HG02938 (cell line): Measurements from ENCODE around the gene FADS6.

ENCODE experiments used
- ATAC-seq: cut with Tn5 transposase; IDR thresholded peaks from one replicate; pipeline ENCODE4 v1.9.1; 2021; ENCODE audit warnings: mild to moderate bottlenecking, moderate library complexity; ENCODE audit not compliant: unreplicated experiment

The FADS6 gene

DNA sequence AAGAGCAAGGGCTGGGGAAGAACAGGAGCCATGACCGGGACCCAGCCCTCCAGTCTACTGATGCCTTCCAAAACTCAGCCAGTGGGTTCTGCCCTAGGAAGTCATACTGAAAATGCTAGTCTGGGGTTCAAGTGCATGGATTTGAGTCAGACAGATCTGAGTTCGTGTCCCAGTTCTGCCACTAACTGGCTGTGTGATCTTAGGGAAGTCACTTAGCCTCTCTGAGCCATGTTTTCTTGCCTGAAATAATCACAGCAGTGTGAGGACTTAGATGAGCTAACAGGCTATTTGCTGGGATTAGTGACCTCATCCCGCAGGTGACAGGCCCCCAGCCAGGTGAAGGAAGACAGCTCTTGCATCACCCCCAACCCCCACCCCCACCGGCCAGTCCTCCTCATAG is 38.1 kb downstream of the FADS6 start:
- ATAC-seq, result no peak

DNA sequence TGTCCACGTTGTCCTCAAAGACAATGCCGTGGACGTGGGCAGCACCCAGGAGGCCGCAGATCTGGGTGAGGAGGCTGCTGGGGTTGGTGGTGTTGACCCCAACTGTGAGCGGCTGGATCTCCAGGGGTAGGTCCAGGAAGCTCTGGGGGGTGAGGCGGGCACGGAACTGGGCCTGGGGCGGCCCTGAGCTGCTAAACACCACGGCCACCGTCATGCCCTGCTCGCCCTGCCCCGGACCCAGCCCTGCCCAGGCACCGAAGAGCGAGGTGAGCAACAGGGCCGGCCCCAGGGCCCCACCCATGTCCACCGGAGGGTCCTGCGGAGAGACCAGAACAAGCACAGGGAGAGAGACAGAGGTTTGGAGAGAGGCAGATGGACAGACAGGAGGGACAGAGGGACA is 38.6 kb downstream of the FADS6 start:
- no peak for ATAC-seq

DNA sequence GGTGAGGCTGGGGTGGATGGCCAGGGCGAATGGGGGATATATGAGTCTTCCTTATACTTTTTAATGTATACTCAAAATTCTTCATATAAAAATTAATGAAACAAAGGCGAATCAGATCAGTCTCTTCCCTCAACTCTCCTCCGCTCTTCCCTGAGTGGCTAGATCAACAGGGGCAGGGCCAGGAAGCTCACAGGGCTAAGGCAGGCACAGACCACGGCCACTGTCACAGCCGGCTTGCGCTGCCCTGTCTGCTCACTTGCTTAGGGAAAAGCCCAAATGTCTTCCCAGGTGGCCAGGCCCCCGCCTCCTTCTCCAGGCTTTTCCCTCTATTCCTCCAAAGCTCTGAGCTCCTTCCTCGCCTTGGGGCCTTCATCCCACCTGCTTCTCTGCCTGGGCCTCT is 39.8 kb downstream of the FADS6 start:
- ATAC-seq, result no peak

DNA sequence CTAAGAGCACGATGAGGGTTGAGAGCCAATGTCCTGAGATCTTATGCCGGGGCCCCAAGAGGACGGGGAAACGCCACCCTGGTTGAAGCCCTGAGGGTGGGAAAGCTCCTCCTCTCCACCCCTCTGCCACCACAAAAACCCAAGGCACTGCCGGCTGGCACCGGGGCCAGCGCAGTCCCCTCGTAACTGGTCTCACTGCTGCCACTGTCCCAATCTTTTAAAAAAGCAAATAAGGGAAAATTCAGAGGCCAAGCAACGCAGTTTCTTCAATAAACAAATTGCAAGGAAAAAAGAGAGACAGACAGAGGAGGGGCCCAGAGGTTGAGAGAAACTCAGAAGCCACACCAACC is 40.4 kb downstream of the FADS6 start:
- ATAC-seq, result no peak

DNA sequence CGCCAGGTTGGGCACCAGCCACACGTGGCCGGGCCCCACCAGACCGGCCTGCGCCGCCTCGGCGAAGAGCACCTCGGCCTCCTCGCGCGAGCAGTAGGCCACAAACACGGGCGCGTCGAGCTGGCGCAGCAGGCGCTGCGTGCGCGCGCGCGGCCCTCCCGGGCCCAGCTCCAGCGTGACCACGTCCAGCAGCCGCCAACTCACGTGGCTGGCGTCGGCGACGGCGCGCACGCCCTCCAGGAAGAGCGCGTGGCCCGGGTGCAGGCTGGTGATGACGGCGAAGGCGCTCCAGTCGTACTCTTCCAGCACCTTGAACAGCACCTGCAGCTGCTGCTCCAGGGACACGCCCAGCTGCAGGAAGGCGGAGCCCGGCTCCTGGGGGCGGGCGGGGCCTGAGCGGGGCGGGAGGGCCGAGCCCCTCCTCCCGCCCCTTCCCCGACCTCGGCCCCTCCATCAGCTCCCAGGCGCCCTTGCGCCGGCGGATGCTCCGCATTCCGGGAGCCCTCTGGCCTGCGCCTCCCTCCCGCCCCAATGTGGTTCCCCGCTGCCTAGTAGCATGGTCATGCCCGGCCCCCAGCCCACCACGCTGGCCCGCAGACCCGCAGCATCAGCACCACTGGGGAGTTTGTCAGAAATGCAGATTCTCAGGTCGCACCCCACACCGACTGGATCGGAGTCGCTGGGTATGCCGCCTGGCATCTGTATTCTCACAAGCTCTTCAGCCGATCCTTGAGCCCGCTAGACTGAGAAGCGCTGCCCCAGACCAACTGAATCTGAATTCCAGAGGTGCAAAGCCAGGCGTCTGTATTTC is 41.0 kb downstream of the FADS6 start:
- ATAC-seq, result no peak

DNA sequence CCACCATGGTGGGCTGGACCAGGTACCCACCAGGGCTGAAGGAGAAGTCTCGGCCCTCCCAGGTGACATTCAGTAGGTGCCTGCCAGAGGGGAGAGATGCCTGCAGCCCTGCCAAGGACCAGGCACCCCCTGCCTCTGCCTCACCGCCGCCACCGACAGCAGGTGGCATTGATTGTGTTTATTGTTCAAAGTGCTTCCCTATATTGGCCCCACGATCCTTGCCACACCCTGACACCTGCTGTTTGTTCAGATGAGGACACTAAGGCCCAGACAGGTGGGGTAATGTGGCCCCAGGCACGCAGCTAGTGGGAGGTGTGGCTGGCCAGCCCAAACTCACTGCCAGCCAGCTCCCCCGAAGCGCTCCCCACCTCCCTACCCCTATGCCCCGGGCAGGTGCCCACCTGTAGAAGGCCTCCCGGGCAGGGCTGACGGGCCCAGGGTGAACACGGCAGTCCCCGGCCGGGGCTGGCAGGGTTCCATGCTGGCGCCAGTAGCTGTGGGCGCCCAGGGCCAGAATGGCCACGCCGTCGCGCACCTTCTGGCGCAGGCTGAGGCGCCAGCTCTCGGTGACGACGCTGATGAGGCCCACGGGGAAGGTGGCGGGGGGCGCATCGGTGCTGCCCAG is 41.7 kb downstream of the FADS6 start:
- no peak for ATAC-seq

DNA sequence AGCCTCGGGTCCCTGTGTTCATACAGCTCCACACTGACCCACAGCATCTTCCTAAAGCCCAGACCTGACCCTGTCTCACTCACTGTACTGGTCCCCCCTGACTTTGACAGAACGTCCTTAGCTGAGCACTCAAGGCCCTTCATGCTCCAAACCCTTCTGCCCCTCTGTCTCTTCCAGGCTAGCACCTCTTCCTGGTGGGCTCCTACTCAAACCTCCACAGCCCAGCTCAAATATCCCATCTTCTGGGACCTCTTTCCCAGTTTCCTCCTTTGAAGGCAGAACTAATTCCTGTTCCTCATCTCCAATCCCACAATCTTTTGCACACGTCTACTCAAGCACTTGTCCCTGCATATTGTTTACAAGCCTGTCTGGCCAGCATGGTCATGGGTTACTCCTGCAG is 42.5 kb downstream of the FADS6 start:
- ATAC-seq, result no peak

DNA sequence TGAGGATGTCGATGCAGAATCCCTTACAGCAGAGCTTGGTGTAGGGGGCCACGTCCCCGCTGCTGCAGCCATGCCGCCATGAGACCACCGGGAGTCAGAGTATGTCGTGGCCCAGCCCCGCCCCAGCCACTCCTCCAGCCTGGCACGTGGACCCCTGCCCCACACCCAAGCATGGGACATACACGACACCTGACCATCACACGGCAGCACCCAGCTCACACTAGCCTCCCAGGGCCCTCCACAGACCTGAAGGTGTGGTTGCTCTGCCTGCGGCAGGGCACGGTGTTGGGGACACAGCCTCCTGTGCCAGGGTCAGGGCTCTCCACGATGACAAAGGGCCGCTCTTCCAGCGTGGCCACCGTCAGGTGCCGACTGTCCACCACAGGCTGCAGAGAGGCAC is 43.1 kb downstream of the FADS6 start:
- ATAC-seq, result no peak

DNA sequence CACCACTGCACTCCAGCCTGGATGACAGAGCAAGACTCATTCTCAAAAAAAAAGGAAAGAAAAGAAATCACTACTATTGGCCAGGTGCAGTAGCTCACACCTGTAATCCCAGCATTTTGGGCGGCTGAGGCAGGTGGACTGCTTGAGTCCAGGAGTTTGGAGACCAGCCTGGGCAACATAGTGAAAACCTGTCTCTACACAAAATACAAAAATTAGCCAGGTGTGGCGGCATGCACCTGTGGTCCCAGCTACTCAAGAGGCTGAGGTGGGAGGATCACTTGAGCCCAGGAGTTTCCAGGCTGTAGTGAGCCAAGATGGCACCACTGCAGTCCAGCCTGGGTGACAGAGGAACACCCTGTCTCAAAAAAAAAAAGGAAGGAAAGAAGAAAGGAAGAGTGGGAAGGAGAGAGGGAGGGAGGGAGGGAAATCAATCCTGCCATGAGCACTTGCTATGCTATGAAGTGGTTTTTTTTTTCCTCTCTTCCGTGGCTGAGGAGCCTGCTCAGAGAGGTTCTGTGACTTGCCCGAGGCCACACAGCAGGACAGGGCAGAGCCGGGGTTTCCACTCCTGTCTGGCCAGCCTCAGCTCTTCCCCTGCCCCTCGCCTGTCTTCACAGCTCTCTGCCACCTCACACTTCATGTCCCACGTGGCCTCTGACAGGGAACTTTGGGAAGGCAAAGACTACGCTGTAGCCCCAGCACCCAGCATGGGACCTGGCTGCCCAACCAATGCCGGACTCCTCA is 44.6 kb downstream of the FADS6 start:
- no peak for ATAC-seq

DNA sequence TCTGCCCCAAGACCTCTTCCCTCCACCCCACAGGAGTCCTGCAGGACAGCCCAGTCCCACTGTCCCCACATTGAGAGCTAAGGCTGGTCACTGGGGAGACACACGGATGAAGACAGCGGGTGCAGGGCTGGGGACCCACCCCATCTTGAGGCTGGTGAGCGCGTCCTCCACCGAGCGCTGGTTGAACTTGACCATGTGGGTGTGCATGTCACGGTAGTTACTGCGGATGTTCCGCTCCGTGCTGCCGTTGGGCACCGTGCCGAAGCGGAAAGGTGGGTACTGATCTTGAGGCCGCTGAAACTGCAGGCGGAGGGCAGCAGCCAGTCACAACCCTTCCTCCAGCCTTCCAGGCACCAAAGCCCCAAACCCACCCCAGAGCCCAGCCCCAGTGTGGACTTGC is 46.8 kb downstream of the FADS6 start:
- no peak for ATAC-seq

DNA sequence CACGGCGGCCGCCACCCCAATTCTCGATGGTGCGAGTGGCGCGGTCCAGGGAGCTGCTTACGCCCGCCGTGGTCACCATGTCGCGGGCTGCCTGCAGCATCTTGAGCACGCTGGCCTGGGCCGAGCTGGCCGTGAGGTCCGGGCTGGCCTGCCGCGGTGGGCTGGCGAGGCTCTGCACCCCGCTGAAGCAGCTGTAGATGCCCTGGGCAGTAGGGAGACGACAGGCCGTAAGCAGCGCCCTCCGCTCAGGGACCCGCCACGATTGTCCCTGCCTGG is 50.1 kb downstream of the FADS6 start:
- no peak for ATAC-seq

DNA sequence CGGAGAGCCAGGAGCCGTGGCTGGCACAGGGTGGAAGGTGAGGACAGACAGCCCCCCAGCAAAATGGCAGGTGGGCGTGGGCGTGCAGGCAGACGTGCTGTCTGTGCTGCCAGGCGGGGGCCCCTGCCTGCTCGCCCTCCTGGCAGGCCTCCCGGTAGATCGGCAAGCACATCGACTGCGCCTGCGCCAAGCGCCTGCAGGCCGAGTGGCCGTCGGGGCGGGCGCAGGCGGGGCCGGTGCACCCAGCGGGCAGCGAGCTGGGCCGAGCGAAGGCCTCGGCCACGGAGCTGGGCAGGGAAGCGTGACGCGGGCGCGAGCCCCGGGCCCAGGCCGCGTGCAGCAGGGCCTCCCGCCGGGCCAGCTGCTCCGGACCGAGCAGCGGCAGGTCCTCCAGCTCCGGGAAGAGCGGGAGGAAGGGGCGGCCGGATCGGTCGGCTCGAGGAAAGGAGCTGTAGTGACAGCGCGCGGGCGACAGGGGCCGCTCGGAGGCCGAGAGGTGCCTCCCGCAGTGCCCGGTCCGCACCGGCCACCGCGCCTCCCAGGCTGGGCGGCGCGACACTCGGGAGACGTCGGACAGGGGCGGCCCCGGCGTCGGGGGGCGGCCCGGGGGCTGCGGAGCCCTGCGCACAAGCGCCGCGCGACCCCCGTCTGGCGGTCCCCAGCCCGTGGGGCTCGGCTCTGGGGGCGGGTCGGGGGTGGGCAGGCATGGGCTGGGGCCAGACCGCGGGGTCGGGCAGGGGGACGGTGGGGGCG is 50.7 kb downstream of the FADS6 start:
- no peak for ATAC-seq

DNA sequence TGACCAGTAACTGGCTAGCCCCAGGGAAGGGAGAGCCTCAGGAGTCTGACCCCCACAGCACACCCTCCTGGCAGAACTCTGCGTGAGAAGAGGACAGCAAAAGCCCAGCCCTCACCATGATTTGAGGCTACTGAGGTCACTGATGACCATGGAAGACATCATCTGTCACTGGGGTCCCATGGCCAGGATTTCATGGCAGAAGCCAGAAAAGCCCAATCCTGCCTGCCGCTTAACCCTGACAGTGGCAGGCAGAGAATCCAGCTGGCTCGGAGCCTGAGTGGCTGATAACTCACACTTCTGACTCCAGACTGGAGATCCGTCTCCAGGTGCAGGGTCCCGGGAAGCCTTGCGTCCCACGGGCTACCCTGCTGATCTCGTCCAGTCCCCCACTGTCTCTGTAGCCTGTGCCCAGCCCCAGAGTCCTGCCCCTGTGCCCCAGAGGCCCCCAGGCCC is 51.3 kb downstream of the FADS6 start:
- no peak for ATAC-seq

DNA sequence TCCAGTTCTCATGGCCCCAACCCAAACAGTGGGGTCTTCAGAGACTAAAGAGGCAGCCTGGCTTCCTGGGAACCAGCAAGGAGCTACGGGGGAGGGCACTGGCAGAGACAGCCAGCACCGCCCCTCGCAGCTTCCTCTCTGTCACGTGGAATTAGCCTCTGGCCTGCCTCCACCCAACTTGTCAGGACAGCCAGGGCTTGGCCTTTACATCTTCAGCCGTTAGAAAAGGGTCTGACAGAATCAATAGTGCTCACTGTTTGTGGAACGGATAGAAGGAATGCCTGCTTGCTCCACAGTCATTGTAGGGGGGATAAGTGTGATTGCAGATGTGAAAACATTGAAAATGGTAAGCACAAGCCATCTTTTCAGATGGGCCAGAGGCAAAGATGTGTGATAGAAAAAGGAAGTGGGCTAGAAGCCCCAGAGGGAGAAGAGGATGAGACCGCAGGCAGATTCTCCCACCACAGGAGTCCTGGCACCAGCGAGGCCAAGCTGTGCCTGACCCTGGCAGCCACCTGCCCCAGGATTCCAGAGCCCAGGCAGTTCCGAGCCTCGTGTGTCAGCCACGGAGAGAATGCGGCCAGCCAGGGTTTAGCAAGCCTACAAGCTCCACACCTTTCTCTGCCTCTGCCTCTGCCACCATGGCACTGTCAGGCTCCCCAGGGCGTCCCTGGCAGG is 52.3 kb downstream of the FADS6 start:
- no peak for ATAC-seq

DNA sequence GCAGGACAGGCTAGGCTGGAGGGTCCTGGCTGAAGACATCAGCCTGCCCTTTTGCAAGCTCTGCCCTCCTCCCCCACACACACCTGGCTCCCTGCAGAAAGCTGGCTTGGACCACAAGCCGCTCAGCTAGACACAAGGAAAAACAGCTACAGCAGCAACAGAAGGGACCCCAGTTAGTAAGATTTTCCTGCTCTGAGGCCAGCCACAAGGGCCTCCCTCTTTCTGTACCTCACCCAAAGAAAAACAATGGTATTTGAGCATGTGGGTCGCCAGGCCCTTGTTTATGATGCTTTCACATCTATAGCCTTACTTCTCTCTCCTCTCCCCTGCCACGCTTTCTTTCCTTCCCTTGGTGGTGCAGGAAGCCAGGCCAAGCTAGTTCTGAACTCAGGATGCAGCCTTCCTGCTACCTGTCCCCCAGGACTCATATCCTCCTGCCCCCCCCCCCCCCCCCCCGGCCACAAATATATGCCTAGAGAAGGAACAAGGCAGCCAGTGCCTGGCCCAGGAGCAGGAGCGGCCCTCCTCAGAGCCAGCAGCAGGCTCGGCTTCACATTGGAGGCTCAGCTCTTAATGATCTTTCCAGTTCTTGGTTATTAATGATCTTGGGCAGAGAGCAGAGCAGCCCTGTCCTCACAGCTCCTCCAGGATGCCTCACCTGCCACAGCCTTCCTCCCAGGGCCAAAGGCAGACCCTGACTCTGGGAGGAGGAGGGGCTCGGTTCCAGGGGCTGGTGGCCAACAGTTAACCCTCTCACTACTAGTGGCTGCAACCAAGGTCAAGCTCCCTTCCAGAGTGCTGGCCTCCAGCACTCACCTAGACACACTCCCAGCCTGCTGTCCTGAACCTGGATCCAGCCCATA is 53.2 kb downstream of the FADS6 start:
- no peak for ATAC-seq

DNA sequence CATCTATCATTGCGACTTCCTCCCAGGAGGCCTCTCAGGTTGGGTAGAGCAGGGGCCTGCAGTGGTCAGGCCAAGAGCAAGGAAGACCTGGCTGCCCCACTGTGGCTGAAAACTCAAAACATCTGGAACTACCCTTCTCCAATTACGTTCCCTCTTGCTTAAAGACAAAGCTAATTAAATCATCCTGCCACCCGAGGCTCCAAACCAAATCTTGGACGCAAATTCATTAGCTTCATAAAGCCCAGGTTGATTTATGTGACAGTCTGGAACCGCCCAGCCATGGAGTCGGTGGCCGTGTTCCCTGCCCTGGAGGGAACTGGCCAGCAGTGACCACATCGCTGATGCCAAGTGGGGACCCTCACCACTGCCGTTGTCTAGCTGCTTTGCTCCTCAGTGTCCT is 55.2 kb downstream of the FADS6 start:
- no peak for ATAC-seq

DNA sequence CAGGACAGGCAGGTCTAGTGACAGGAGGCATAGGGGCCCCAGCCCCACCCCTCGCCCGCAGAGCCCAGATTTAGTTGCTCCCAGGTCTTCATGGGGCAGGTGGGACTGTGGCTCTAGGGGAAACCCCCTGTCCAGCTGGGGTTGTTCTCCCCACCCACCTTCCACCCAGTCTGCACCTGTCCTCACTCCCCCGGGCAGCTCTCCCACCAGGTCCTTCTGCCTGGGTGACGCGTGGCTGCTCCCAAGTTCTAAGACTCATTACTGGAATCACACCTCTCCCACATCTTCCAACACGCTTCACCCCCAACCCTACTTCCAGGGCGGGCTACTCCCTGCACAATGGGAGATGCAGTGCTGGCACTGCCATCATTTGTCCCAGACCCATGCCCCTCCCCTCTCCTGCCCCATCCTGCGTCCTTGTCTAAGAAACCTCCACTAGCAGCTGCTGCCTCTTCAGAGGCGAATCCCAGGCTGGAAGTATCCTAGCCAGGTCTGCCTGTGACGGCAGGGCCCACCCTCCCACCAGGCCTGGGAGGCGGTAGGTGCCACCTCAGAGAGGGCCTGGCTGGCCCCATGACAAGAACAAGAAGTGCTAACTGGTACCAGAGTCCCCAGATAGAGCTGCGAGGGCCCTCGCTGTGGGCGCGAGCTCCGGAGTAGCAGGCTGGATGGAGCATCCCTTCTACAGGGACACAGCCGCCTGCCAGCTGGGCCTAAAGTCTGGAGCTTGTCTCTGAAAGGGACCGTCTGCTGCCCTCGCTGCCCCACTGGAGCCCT is 56.6 kb downstream of the FADS6 start:
- ATAC-seq, result no peak

DNA sequence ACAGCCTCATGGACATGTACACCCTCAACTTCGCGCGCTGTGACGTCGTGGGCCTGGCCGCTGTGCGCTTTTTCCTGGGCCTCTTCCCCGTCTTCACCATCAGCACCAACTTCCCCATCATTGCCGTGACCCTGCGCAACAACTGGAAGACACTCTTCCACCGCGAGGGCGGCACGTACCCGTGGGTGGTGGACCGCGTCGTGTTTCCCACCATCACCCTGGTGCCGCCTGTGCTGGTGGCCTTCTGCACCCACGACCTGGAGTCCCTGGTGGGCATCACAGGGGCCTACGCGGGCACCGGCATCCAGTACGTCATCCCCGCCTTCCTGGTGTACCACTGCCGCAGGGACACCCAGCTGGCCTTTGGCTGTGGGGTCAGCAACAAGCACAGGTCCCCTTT is 57.2 kb downstream of the FADS6 start:
- ATAC-seq, result no peak
